Measurements from ENCODE around the gene SLC39A7. TPM values are rescaled to one million over a fixed set of nuclear protein-coding genes. Genes with fewer than 3 reads are reported as not detected.

Gene SLC39A7
- 124 and 143 TPM in 2 replicates for total RNA-seq

DNA sequence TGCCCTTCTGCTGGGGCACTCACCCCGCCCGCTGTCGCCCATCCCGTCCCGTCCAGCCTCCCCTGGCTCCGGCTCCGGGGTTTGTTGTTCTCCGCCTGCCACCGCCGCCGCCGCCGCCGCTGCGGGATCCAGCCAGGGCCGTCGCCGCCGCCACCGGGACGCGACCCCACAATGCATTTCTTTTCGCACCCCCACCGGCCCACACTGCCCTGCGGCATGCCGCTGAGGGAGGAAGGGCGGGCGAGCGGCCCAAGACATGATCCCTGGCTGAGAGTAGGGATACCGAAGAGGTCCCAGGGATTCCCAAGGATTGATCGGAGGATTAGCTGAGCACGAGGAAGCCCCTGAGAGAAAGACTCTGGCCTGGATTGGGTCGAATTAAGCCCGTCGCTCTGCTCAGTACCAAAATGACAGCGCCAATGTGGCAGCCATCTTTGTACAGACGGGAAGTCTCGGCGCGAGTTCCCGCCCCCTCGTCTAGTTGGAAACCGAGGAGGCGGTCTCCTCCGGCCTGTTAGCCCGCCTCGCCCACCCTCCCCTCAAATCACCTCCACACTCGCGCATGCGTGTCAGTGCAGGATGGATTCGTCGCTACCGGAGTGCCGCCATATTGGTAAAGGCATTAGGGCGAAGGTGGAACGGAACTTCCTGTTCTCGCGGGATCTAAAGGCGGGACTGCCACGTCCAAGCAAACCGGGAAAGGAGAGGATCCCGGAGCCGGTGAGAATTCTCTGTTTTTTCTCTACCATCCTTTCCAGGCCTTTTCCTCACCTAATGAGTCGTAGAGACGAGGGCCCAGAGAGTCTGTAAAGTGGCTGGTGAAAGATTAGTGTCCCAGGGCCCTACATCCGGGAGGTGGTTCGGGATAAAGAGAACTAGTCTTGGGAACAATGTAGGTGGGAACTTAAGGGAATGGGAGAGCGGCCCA is at the start of gene SLC39A7, which contains the start of gene RXRB:
SLC39A7 (plus strand) TSS at position 649 of the 928 bp plus-strand sequence. CDS start 379 bp downstream, outside the sequence.
RXRB (minus strand) TSS at position 447 of the 928 bp plus-strand sequence; CDS start at position 258, 189 bp downstream.
- DNase-seq (ENCODE audit: extremely low read depth, low read depth, low spot score) = peak; percentile 98

DNA sequence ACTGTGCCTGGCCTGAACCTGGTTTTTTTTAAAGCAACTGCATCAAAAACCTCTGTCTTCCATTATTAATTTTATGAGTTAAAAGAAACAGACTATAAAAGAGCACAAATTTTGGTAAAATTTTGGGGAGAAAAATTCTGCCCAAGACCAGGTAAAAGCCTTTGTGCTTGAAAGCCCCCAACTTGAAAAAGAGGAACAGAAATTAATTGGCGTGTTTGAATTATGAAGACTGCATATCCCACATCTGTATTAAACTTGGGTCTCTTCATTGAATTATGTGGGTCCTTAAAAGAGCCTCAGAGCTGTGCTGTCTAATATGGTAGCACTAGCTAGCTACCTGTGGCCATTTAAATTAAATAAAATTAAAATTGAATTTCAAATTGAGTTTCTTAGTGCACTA is 49.6 kb upstream of the SLC39A7 start:
- no peak for DNase-seq (ENCODE audit: extremely low read depth, low read depth, low spot score)

GRCh38 chr6:33154349-33154748 is 46.3 kb upstream of the SLC39A7 start:
- no peak for DNase-seq (ENCODE audit: extremely low read depth, low read depth, low spot score)

DNA sequence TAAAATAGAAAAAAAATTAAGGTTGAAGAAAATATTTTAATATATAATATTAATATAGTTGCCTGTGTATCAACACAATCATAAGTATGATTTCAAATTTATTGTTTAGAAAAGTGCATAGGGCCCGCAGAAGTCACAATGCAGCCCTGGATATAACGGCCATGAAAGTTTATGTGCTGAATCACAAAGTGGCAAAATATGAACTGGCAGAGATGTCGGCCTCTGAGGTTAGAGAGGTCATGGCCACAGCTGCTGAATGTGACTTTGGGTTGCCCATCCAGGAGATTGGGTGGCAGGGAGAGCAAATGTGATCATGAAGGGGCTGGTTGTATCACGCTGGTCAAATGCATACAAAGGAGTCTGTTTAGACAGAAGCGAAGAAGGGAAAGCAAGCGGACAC is 44.1 kb upstream of the SLC39A7 start:
- no peak for DNase-seq (ENCODE audit: extremely low read depth, low read depth, low spot score)

GRCh38 chr6:33156964-33157363 is 43.7 kb upstream of the SLC39A7 start:
- no peak for DNase-seq (ENCODE audit: extremely low read depth, low read depth, low spot score)

DNA sequence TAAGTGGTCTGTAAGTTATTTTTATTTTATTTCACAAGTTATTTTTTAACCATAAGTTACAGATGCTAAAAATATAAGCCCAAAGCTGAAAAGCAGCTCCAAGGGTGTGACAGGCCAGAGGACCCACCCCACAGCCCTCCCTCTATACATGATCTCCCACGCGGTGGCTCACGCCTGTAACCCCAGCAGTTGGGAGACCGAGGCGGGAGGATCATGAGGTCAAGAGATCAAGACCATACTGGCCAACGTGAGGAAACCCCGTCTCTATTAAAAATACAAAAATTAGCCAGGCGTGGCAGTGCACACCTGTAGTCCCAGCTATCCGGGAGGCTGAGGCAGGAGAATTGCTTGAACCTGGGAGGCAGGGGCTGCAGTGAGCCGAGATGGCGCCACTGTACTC is 40.6 kb upstream of the SLC39A7 start:
- DNase-seq (ENCODE audit: extremely low read depth, low read depth, low spot score) = no peak

GRCh38 chr6:33160728-33161344 is 39.8 kb upstream of the SLC39A7 start:
- no peak for DNase-seq (ENCODE audit: extremely low read depth, low read depth, low spot score)

DNA sequence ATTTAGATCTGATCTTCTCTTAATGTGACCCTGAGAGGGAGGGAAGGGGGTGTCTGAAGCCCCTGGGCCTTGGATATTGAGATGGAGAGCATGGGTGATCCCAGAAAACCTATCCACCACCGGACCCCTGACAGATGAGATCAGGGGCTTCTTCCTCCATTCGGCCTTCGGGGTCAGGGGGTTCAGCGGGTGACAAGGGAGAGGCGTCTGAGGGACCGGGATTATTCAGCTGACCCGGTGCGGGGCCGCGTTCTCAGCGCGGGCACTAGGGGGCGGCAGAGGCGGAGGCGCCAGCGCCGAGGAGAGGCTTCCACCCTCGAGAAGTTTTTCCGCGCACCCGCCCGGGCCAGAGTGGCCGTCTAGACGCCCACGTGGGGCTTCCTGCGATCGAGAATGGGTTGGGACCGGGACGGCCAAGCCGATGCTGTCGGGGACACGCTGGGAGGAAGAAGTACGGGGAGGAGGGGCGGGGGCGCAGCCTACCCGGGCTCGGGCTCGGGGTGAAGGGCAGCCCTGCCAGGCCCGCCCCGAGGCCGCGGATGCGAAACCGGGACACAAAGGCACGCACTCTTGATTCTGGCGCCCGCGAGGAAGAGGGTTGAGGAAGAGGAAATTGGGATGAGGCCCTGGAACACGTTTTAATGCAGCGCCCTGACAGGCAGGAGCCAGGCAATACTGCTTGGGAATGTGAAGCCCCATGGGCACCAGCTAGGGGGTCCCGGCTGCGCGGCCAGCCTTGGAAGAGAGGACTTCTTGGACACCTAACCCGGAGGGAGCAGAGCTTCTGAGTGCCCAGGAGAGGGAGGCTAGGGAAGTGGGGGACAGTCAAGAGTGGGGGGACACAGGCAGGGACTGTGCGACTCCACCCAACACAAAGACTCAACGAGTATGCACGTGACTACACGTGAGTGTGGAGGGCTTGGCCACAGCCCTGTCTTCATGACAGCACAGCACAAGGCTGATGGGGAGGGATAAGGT is 39.0 kb upstream of the SLC39A7 start:
- no peak for DNase-seq (ENCODE audit: extremely low read depth, low read depth, low spot score)

- no peak for DNase-seq (ENCODE audit: extremely low read depth, low read depth, low spot score)
Observed at GRCh38 chr6:33163540-33163939, 37.1 kb upstream of the SLC39A7 start.

- no peak for DNase-seq (ENCODE audit: extremely low read depth, low read depth, low spot score)
Observed at GRCh38 chr6:33164176-33164575, 36.5 kb upstream of the SLC39A7 start.

- DNase-seq (ENCODE audit: extremely low read depth, low read depth, low spot score) = no peak
Observed at GRCh38 chr6:33164665-33165373, 35.8 kb upstream of the SLC39A7 start.

DNA sequence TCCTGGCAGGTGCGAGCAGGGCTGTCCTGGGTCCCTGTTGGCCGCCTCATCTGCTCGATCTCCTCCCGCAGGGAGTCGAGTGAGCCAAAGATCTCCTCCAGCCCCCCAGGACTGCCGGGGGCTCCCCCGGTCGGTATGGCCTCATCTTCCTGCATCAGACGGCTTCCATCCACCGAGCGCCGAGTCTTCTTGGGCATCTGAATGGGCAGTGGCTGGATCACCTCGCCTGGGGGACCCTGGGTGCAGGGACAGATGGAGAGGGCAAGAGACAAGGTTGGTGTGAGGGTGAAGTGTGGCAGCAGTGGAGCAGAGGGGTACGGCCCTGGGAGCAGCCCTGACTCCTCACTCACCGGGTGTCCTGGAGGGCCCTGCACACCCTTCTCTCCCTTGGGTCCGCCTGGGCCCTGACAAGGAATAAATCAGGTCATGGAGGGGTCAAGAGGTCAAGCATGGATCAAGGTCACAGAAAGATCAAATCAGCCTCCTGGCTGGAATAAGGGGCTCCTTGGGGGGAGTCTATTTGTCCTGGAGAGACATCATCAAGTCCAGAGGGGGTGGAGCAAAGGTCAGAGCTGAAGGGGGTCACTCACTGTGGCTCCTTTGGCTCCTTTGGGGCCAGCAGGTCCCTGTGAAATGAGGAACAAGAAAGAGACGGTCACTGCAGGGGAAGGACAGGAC is 34.9 kb upstream of the SLC39A7 start:
- no peak for DNase-seq (ENCODE audit: extremely low read depth, low read depth, low spot score)

DNA sequence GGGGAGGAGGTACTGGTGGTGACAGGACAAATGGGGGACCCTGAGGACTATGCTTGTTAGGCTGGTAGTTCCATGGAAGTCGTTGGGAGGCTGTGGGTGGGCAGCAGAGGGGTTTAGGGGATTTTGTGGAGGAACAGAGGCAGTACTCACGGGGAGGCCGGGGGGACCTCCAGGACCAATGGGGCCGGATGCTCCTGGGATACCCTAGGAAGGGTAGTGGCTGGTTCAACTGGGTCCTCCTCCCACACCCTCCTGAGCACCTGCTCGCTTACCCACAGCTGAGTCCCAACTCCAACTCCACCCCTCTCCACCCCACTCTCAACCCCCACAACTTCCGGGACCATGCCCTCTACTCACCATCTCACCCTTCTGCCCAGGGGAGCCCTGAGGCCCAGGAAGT is 34.3 kb upstream of the SLC39A7 start:
- DNase-seq (ENCODE audit: extremely low read depth, low read depth, low spot score) = no peak

DNA sequence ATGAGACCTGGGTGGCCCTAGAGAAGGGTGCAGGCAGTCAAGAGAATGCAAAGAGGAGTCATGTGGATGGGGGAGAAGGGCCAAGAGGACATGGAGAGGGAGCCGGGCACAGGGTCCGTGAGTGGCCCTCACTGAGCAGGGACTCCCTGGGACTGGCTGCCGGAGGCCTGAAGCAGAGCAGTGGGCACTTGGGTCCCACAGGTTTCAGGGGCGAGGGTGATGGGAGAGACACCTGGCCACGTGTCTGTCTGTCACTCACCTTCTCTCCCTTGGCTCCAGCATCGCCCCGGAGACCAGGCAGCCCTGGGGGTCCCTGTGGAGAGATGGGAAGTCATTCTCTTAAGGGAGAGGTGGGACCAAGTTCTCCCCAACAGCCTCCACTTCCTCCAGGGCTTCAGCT is 33.9 kb upstream of the SLC39A7 start:
- DNase-seq (ENCODE audit: extremely low read depth, low read depth, low spot score) = no peak

DNA sequence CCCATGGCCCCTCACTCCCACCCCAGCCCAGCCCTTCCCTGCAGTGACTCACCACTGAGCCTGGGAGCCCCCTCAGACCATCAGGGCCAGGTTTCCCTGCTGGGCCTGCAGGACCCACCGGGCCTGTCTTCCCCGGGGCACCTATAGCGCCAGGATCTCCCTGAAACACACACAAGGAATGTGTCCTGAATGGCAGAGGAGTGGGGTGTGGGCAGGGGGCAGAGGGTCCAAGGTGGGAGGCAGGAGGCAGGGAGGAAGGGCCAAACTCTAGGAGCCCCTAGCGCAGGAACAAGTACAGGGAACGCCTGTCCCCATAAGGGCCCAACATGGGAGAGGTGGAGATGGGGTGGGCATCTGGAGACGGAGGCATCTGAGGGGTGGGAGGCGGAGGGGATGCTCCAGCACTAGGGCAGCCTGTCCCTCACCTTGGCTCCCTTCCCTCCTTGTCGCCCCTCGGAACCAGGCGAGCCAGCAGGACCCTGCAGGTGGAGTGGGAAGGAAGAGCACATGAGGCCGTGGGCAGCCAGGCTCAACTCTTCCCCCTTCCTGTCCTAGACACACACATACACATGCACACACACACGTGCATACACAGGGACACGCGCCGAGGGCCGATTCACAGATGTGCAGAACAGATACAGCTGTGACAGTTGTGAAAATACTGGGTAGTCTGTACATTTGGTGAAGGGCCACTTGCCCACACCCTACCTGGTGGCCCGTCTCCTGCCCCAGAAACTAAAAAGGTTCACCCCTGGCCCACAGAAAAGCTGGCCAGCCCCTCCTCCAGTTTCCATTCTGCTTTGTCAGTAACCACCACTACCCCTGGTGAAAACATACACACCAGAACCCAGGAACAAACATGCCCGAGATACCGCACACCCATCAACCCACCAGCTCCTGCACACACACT is 33.0 kb upstream of the SLC39A7 start:
- DNase-seq (ENCODE audit: extremely low read depth, low read depth, low spot score) = no peak

DNA sequence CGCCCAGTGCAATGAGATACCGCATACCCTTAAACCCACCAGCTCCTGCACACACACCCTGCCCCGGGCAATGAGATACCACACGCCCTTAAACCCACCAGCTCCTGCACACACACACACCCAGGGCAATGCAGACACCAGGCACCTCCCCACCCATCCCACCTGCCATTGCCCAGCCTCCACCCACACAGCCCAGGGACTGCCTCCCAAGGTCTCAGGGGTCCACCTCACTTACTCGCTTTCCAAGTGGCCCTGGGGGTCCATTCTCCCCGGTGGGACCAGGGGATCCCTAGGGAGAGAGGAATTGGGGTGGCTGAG is 32.4 kb upstream of the SLC39A7 start:
- no peak for DNase-seq (ENCODE audit: extremely low read depth, low read depth, low spot score)

GRCh38 chr6:33168639-33169038 is 32.0 kb upstream of the SLC39A7 start:
- no peak for DNase-seq (ENCODE audit: extremely low read depth, low read depth, low spot score)

DNA sequence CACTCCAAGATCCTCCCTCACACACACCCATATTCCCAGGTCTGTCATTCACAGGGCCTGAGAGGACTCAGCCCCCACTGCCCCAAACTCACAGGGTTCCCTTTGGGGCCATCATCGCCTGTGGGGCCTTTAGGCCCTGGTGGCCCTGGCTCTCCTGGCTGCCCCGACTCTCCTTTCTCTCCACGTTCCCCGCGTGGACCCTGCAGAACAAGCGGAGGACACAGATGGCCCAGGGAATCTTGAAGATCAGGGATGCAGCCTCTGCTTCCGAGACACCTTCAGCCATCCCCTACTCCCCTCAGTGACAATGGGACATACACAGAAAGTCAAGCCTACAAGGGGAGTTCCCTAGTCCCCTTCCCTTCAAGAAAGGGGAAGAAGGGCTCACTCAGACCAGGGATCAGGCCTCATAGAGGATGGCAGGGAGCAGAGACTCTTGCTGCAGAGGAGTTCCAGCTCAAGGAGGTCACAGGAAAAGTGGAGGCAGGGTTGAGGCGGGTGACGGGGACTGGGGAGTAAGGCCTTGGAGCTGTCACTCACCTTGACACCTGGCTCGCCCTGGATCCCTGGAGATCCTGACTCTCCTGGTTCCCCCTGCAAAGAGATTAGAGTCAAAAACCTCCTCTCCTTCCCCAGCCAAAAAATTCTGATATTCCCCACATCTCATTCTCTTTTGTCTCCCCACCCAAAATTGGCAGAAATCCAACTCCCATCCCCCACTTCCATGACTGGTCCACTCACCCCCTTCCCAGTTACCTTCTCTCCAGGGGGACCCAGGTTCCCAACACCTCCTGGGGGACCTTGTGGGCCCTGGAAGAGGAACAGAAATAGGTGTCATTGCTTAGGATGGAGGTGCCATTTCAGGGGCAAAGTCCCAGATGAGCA is 31.1 kb upstream of the SLC39A7 start:
- DNase-seq (ENCODE audit: extremely low read depth, low read depth, low spot score) = no peak
